ENCODE measurements around the gene FKBP5.
"Not testable (repeated sequence)": the region's sequence is repeated elsewhere in the genome, so short reads cannot be mapped to it uniquely, and the experiment has no call there.

Gene FKBP5

DNA sequence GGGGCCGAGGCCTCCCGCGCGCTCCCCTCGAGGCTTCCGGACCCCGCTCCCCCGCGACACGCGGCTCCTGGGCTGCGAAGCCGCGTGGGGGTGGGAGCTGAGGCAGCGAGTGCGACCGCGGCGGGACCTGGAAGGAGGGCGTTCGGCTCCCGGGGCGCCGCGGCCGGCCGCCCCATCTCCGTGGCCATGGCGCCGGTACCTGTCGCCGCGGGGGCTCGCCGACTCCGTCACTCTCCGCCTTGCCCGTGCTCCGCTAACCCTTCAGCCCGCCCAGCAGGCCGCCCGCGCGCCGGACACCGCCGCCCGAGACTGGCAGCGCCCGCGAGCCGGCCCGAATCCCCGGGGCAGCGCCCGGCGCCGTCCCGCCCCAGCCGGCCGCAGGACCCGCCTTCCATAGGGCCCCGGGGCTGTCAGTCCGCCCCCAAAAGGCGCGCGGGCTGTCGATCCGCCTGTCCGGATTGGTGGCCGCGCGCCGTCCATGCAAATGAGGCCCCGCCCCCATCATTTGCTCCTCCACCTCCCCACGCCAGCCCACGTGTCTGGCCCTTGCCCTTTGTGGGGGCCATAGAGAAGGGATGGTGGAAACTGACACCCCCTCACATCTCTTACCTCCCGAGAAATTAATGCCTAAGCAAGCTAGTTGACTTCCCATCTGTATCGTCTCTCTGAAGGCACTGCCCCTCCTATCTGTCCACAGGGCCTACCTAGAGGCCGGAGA, at the start of gene FKBP5:
FKBP5 (minus strand) TSS at position 311 of the 718 bp plus-strand sequence. CDS start 46,091 bp downstream, outside the sequence.
- peak; percentile 86 for DNase-seq

DNA sequence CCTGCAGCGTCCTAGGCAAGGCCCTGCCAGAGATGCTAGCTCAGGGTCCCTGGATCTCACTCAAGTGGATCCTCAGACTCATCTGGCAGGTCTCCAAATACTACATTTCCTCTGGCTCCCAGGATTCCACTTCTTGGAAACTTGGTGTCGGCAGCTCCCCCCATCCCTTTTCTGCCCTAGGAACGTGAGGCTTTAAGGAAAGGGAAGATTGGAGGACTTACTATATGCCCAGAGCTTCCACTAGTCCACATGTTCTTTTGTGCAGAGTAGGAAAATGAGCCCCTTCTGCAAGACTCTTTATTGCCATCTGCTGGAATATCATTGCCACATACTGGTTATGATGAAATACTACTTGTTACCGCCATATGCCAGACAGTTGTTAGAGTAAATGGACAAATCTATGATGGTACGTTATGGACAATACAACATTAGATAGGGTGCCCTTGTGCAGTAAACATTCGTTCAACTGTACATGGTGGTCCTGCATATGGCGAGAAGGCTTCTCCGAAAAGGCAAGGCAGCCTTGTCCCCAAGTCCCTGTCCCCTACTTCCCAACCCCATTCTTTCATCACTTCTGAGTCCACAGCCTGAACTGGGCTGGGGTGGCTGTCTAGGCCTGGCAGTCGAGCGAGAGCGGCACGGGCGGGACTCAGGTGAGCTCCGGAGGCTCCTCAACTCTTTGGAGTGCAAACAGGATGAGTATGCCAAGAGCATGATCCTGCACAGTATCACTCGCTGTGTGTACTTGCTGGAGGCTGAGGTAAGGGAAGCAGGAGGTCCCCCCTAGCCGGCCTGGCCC, 48.9 kb upstream of the FKBP5 start:
- DNase-seq, result peak; percentile 48

DNA sequence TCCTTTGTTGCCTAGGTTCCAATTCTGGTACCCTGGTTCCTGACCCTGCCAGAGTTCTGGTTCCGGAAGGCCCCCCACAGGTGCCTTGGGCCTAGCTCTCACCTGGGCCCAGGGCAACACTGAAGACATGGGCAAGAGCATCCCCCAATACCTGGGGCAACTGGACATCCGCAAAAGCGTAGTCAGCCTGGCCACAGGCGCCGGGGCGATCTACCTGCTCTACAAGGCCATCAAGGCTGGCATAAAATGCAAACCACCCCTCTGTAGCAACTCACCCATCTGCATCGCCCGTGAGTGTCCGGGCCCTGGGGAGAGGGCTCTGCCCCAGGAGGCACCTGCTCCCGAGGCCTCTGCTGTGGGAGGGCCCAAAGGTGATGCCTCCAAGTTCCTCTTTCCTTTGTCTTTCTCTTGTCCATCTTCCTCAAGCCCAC, 48.3 kb upstream of the FKBP5 start, which contains the start of gene ARMC12:
ARMC12 (plus strand) TSS at position 51 of the 431 bp plus-strand sequence; CDS start at position 128, 77 bp downstream.
- DNase-seq, result no peak

DNA sequence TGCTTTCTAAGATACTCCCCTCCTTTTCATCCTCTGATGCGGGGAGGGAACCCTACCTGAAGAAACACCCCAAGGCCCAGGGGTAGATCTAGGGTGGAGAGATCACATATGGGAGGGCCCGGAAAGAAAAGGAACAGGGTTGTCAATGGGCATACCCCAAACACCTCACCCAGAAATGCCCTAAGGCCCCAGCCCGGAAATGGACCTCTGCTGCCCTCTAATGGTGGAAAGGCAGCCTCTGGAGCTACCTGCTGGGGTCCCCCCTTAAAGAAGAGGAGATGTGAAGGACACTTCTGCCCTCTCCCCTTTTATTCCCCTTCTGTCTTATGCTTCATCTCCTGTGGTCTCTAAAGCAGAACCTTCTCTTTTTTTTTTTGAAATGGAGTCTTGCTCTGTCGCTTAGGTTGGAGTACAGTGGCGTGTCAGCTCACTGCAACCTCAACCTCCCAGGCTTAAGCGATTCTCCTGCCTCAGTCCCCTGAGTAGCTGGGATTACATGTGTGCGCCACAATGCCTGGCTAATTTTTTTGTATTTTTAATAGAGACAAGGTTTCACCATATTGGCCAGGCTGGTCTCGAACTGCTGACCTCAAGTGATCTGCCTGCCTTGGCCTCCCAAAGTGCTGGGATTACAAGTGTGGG, 47.7 kb upstream of the FKBP5 start:
- peak; percentile 85 for DNase-seq

DNA sequence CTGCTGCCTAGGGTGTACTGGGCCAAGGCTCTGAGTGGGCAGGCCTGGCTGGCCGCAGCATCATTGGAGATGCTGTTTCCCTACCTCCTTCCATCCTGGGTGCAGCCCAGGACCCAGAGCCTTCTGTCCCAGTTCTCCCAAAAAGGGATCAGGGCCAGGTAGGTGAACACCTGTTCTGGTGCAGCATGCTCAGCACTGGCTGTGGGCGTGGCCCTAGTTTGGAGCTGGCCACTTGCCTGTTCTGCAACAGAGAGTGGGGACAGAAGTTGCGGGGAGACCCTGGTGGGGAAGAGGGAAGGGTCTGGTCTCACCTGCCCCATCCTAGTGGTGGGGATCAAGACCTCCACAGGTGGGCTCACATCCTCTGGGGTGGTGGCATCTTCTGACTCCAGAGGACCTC, 46.7 kb upstream of the FKBP5 start:
- peak; percentile 23 for DNase-seq

DNA sequence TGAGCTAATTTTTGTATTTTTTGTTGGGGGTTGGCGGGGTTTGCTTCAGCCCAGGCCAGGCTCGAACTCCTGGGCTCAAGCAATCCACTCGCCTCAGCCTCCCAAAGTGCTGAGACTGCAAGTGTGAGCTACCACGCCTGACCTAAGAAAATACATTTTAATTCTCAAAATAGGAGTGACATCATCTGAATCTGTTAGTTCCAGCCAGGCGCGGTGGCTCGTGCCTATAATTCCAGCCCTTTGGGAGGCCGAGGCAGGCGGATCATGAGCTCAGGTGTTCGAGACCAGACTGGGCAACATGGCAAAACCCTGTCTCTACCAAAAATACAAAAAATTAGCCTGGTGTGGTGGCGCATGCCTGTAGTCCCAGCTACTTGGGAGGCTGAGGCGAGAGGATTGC, 45.6 kb upstream of the FKBP5 start:
- DNase-seq, result not testable (repeated sequence)

DNA sequence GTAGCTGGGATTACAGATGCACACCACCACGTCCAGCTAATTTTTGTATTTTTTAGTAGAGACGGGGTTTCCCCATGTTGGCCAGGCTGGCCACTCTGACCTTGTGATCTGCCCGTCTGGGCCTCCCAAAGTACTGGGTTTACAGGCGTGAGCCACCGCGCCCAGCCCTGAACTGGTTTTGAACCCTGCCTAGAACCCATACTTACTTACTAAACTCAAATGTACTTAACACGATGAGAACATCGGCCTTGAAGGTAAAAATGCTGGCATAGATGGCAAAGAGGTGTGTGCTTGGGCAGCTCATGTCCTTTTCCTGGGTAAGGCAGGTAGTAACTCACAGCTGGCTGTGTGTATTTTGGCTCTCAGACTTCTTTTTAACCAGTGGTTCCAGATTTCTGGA, 44.9 kb upstream of the FKBP5 start:
- no peak for DNase-seq

DNA sequence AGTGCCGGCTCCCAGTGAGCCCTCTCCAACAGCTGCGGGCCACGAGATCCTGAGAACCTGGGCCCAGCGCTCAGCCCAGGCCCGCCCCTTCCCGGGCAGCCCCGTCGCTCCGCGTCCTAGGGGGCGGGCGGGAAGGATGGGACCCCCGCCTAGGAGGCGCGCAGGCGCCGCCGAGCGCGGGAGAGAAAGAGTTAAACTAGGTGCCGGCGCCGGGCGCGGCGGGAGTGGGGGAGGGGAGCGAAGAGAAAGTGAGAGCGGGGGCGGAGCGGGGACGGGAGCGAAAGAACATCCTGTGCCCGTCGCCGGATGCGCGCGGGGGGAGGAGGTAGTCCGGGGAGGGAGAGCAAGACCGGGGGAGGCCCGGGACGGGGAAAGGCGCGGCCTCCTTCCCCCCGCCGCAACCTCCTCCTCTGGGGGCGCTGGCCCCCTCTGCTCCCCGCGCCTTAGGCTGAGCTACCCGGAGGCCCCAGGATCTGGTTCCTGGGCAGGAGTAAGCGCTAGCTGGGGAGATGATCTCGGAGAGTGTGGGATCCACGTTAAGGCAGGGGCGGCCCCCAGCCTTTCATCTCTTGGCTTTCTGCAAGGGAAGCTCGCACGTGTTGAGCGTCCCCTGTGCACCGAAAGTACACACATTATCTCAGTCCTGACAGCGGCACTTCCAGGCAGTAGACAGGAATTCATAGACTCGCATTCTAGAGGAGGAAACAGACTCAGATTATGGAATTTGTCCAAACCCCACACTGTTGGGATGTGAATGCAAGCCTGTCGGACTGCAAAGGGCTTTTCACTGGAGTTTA, 43.2 kb upstream of the FKBP5 start:
- peak; percentile 91 for DNase-seq

DNA sequence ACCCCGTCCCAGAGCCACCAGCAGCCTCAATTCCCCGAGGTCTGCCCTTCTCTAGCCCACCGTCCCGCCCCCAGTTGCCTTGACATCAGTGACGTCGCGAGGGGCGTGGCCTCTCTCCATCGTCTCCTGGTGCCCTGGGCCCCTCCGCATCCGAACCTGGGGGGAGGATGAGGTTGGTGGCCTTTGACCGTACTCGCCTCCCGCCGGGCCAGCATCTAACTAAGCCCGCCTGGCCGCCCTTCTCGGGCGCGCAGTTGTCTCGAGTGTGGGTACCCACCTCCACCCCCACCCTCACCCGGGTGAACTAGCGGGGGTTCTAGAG, 42.7 kb upstream of the FKBP5 start:
- peak; percentile 95 for DNase-seq

DNA sequence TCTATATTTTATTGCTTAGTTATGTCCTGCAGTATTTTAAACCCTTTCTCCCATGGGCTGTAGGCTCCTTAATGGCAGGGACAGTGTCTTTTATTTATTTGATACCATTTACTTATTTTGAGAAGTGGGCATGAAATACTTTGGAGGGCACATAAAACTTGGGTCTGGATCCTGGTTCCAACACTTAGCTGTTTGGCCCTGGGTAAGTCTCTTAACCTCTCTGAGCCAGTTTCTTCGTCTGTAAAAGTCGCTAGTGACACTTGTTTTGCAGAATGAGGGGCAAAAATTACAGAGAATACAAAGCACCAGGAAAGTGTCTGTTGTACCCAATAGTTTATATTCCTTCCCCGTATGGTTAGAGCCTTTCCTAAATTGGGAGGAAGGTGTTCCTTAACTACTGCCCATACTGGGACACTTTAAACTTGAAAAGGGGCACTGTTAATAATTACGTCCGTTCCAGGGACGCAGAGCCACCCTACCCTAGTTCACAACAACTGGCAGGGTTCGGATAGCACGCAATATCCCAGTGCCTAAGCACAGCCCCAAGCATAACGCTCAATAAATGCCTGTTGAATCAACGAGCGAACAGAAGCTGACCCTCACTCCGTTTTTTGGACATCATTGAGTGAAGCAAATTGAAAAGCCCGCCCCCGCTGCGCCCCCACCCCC, 42.2 kb upstream of the FKBP5 start:
- no peak for DNase-seq

DNA sequence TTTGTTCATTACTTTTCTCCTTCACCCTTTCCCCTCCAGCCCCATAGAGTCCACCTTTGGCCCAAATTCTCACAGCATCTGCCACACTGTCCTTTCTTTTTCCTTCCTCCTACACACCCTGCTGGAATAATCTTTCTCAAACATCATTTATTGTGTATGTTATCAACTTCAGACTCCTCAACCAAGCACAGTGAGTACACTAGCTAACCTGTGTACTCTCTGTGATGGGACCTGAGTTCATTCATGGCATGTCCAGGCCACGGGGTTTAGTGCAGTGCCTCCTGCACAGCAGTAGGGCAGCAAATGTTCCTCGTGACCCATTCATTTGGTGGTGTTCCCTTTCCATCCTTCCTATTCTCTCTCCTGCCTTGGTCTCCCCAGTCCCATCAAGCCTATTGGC, 41.0 kb upstream of the FKBP5 start:
- DNase-seq, result no peak

DNA sequence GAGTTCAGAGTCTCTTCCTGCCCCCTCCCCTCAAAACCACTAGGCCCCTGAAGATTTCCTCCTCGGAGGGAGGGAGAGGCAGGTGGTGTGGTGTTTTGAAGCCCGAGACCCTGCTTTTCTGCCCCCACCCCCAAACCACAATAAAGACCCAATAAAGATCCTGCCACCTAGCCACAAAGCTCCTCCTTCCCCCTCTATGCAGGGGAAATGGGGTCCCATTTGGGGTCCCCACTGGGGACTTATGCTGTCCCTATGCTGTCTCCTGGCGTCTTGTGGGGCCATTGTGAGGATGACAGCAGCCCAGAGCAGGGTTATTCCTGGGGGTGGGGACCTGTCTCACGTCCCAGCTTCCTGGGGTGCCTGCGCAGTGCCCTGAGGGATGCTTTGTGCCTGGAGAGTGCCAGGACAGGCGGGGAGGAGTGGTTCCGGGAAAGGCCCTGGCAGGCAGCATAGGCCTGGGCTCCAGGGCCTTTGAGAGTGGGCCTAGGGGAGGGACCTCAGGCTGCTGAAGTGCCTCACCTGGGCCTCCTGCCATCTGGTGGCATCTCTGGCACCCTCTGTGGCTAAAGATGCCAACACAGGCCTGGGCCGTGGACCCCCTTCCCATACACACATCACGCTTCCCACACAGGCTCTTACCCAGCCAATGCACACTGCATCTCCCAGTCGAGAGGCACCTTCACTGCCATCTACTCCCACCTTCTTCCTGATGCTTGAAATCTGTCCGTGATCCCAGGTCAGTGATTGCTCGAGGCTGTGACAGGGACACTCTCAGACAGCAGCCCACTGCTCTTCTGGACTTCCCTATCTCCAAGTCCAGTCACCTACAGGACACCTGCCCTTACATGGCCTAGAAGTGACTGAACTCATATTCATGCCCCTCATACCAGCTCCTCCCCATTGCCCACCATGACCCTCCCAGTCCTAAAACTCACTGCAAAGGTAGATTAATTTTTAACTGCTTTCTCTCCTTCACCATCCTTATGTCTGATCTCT, 40.3 kb upstream of the FKBP5 start:
- DNase-seq, result peak; percentile 58

DNA sequence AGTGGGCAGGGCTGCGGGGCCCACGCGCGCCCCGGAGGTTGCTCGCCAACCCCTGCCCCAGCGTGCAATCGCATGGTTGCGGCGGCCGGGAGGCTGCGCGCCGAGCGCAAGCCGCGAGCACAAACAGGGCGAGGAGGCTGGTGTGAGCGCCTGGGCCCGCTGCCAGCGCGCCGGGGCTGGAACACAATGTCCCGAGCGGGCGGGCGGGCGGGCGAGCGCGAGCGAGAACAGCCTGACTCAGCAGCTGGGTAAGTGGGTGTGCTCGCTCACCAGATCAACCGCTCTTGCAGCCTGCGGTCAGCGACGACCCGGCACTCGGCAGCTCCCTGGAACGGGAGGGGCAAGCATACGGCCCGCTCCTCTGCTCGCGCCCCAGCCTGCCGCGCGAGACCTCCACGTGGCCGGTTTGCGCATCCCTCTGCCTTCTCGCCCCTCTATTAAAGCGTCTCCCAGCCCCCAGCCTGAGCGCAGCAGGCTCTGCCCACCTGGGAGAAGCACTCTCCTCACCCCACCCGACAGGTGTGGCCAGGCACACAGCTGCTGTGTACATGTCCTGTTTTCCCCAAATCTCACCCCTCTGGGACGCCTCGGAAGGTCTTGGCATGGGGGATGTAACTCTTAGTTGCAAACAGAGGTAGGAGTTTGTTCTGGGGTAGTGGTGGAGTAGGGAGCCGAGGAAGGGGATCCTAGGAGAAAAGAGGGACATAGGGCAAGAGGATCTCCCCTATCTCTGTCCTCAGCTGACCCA, 39.4 kb upstream of the FKBP5 start:
- peak; percentile 87 for DNase-seq

DNA sequence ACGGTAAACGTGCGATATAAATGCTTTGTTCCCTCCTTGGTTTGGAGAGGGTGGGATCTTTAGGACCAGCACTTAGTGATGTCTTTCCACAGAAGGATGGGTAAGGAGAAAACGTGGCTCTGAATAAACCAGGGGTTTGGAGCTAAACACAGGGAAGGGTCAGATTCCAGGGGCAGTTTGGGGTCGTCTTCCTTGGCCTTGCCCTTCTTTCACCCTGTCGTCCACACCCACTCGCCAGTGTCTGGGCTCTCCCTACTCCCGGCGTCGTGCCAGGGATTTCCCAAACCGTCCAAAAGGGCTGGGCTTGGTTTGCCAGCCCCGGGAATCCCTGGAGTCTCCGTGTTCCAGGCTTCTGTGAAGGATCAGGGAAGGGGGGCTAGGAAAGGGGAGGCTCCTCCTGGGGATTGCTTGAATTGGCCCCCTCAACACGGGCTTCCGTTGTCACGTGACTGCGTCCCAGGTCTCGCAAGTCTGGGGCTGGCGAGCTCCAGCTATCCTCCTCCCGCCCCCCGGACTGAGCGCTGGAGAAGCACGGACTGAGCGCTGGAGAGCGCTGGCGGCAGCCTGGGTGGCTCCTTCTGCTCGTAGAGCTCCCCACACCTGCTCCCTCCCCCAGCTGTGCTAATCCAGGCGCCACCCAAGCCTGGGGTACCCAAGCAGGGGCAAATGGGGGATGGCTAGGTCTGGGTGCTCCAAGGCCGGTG, 38.7 kb upstream of the FKBP5 start:
- no peak for DNase-seq

DNA sequence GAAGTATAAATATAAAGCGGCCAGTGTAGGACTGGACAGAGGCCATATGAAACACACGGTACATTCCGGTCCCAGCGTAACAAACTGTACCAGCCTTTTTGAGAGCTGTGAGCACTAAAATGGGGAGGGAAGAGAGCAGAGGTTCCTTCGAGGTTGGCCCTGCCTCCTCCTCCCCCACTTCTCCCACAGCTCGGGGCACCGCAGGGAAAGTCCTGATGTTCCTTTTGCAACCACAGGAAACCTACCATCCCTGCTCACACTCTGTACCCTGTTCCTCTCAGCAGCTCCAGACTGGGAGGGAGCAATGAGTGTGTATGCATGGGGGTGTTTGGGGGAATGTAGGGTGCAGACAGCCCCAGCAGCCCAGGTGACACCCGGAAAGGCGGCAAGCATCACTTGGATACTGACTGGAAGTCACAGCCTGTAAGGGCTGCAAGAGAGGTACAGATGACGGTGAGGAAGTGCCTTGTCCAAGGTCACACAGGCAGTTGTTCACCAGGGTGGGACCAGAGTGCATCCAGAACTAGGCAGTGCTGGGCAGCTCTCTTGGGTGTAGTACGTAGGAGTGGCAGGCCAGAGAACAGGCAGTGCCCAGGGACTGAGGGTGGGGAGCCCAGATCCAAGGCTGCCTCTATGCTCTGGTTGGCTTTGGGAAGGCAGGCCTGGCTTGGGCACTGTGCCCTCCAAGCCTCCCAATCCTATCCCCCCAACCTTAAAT, 37.2 kb upstream of the FKBP5 start:
- DNase-seq, result peak; percentile 55

DNA sequence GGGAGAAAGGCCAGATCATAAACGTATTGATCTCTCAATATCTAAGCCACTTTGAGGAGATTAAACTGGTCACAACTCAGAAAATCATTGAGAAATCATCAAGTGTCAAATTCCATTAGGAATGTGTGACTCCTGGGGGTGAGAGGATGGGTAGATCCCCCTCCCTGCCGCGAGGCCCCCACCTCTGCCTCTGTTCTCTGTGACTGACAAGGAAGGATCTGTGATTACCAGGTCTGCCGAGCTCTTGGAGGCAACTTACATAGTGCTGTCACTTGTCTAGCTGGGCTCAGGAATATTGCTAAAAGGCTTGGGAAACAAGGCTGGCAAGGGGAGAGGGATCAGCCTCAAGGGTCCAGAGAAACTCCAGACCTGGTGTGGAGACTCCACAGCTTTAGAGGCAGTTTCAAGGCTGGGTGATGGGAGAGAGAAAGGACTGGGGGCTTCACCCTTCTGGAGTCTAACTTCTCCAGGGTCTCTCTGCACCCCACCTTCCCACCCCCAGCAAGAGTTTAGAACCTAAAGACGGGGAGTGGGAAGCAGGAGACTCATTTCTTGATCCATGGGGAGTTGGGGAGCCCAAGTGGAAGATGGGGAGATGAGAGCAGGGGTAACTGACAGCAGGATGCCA, 36.5 kb upstream of the FKBP5 start:
- DNase-seq, result no peak

DNA sequence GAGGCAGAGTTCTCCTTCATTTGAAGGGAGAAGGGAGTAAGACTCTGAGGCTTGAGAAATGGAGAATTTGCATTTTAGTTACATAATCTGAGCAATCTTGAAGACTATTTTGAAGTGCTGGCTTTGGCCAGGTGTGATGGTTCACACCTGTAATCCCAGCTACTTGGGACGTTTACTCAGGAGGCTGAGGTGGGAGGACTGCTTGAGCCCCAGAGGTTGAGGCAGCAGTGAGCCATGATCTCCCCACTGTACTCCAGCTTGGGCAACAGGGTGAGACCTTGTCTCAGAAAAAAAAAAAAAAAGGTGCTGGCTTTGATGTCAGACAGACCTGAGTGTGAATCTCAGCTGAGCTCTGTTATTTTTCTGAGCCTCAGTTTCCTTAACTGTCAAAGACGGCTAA, 35.8 kb upstream of the FKBP5 start:
- DNase-seq, result no peak

DNA sequence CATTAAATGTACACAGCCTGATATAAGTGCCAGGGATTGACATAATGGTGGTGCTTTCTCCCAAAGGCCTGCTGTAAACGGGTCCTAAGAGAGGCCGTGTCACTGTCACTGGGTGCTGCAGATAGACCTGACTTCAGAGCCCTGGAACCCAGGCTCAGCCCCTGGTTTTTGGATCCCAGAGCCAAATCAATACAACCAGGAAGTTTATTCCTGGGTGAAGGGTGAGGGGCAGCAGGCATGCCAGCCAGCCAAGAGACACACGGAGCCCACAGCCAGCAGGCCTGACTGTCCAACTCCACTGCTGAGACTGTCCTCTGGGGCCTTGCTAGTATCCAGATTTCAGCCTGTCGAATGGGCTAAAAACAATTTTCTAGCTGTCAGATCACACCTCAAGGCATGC, 35.3 kb upstream of the FKBP5 start:
- DNase-seq, result no peak
